Right lung (tissue), 5 donors: ENCODE data around the gene HIVEP3. TPM values are rescaled to one million over a fixed set of nuclear protein-coding genes. Genes with fewer than 3 reads are reported as not detected.

Experiments
- DNase-seq, 2 donors: peaks; one replicate each; pipeline ENCODE4 v3.0.0-alpha.2; 2013
- polyA plus RNA-seq, 5 donors: library from polyadenylated mRNA; unstranded; fragments of 120-200 nt; gene quantifications; one replicate each; pipeline versions ENCODE4 v1.2.1 to v1.2.3, GENCODE V29; 2013; ENCODE audit warnings: inconsistent platforms in 1 of 5, low replicate concordance in 1 of 5; ENCODE audit not compliant: insufficient read length in 5 of 5, insufficient read depth in 1 of 5

HIVEP3 gene
- polyA plus RNA-seq, 5 donors: 6.3 to 7.6 (median 6.7) TPM

- DNase-seq: no peak
Measured at GRCh38 chr1:41473738-41474362, 444.9 kb downstream of the HIVEP3 start.

GRCh38 chr1:41471658-41472057 lies 447.1 kb downstream of the HIVEP3 start:
- DNase-seq: no peak

GRCh38 chr1:41469706-41470105 lies 449.0 kb downstream of the HIVEP3 start:
- no peak for DNase-seq

GRCh38 chr1:41468122-41468762 lies 450.5 kb downstream of the HIVEP3 start:
- no peak for DNase-seq

- DNase-seq: no peak
Measured at GRCh38 chr1:41467673-41468072, 451.0 kb downstream of the HIVEP3 start.

GRCh38 chr1:41466146-41466545 lies 452.6 kb downstream of the HIVEP3 start:
- DNase-seq: no peak

- DNase-seq: no peak
Measured at GRCh38 chr1:41465741-41466140, 453.0 kb downstream of the HIVEP3 start.

- DNase-seq: no peak
Measured at GRCh38 chr1:41464885-41465284, 453.8 kb downstream of the HIVEP3 start.

- DNase-seq: no peak
Measured at GRCh38 chr1:41463516-41463915, 455.2 kb downstream of the HIVEP3 start.

- no peak for DNase-seq
Measured at GRCh38 chr1:41462680-41463004, 456.1 kb downstream of the HIVEP3 start.

- DNase-seq: peak in 1 of 2 donors; percentile 68
Measured at GRCh38 chr1:41461790-41462679, 456.7 kb downstream of the HIVEP3 start.

GRCh38 chr1:41456847-41457540 lies 461.7 kb downstream of the HIVEP3 start:
- DNase-seq: no peak

Other genes starting within 250 kb of the HIVEP3 start
- not detected for gene GUCA2B, start 234.5 kb upstream of the HIVEP3 start, polyA plus RNA-seq
- gene GUCA2A, start 245.8 kb upstream of the HIVEP3 start, polyA plus RNA-seq: 1 to 10 TPM in 2 of 5 donors, under 1 TPM in 2, not detected in 1; 0.28 to 1.5 (median 0.74) TPM